GM21447 (cell line): ENCODE results near the gene NID1.

Experiments used
- ATAC-seq: cut with Tn5 transposase; IDR thresholded peaks from one replicate; pipeline ENCODE4 v1.9.1; 2021; ENCODE audit not compliant: unreplicated experiment

Gene NID1, protein sequence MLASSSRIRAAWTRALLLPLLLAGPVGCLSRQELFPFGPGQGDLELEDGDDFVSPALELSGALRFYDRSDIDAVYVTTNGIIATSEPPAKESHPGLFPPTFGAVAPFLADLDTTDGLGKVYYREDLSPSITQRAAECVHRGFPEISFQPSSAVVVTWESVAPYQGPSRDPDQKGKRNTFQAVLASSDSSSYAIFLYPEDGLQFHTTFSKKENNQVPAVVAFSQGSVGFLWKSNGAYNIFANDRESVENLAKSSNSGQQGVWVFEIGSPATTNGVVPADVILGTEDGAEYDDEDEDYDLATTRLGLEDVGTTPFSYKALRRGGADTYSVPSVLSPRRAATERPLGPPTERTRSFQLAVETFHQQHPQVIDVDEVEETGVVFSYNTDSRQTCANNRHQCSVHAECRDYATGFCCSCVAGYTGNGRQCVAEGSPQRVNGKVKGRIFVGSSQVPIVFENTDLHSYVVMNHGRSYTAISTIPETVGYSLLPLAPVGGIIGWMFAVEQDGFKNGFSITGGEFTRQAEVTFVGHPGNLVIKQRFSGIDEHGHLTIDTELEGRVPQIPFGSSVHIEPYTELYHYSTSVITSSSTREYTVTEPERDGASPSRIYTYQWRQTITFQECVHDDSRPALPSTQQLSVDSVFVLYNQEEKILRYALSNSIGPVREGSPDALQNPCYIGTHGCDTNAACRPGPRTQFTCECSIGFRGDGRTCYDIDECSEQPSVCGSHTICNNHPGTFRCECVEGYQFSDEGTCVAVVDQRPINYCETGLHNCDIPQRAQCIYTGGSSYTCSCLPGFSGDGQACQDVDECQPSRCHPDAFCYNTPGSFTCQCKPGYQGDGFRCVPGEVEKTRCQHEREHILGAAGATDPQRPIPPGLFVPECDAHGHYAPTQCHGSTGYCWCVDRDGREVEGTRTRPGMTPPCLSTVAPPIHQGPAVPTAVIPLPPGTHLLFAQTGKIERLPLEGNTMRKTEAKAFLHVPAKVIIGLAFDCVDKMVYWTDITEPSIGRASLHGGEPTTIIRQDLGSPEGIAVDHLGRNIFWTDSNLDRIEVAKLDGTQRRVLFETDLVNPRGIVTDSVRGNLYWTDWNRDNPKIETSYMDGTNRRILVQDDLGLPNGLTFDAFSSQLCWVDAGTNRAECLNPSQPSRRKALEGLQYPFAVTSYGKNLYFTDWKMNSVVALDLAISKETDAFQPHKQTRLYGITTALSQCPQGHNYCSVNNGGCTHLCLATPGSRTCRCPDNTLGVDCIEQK

DNA sequence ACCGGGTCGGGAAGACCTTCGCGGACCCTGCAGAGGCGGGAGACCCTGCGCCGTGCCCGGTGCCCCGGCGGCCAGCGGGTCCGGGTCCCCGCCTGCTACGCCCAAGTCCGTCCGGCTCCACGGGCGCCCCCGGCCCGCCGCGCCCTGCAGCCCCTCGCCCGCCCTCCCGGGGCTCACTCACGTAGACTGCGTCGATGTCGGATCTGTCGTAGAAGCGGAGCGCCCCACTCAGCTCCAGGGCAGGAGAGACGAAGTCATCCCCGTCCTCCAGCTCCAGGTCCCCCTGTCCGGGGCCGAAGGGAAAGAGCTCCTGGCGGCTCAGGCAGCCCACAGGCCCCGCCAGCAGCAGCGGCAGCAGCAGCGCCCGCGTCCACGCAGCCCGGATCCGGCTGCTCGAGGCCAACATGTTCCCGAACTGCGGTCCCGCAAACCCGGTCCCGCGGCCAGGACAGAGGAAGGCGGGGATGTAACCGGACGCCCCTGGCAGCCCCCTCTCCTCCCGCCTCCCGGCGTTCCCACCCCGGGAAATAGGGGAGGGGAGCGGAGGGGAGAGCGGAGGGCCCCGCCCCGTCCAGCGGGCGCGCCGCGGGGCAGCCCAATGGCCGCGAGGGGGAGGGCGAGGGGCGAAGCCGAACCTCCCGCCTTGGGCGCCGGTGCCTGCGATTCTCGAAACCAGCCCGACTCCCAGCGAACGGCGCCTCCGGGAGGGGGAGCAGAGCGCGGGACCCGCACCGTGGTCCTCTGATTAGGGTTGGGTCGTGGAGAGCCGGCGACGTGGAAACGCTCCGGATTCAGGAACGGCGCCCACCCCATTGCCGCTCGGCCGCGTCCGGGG, at the start of gene NID1:
Gene NID1, minus strand, starts transcription at position 417 of the 835 bp plus-strand sequence. Its CDS starts 11 bp downstream, at position 406.
- no peak for ATAC-seq

DNA sequence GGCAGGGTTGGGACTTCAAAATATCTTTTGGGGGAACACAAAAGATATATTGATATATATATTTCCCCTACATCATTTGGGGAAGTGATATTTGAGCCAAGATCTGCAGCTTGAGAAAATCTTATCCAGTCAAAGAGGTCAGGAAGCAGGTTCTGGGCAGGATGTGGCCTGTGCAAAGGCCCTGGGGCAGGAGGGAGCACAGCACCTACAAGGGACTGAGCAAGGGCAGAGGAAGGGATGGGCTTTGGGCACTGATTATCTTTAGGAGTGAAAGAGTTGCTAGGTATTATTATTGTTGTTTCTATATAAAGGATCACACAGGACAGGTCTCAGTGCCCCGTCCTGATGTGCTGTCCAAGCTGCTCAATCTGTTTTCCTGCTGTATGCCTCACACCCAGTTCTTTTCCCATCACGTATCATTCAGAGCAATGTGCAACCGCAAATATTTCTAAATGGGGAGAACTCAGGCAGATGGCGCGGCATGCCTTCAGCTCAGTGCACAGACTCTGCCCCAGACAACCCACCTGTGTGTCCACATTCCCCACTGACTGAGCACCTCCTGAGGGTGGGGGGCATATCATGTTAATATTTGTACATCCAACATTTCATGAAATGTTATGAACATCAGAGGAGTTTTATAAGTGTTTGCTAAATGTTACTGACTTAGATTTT, 49.3 kb upstream of the NID1 start:
- no peak for ATAC-seq

DNA sequence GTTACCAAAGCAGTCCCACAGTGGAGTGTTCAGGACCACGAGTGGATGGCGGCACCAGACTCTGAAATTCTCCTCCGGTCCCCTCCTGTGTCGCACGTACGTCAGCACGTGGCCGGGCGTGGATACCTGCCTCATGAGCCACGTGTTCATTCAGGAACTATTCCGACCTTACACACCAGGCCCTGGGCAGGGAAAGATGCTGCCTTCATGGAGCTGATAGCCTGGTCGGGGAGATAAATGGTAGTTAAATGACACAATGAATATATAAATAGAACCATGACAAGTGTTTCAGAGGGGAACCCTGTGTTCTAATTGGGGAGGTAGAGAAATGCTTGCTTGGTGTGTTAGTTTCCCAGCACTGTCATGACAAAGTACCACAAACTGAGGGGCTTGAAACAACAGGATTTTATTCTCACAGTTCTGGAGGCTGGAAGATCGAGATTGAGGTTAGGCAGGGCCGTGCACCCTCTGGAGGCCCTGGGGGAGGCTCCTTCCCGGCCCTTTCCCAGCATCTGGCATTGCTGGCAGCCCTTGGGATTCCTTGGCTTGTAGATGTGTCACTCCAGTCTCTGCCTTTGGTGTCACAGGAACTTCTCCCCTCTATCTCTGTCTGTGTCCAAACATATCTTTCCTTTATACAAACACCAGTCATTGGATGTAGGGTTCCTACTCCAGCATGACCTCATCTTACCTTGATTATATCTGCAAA, 48.6 kb upstream of the NID1 start:
- no peak for ATAC-seq

DNA sequence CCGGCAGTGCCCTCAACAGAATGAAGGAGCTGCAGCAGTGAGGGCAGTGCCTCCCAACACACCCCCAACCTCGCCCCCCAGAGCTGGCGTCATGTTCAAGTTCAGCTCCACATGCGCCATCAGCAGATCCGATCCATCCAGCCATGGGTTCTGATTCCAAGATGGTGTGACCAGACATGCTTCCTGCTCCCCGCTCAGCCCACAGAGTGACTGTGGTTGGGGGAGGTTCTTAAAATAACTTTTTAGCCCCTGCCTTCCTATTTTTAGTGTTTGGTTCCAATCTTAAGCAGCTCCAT, 47.4 kb upstream of the NID1 start:
- no peak for ATAC-seq

DNA sequence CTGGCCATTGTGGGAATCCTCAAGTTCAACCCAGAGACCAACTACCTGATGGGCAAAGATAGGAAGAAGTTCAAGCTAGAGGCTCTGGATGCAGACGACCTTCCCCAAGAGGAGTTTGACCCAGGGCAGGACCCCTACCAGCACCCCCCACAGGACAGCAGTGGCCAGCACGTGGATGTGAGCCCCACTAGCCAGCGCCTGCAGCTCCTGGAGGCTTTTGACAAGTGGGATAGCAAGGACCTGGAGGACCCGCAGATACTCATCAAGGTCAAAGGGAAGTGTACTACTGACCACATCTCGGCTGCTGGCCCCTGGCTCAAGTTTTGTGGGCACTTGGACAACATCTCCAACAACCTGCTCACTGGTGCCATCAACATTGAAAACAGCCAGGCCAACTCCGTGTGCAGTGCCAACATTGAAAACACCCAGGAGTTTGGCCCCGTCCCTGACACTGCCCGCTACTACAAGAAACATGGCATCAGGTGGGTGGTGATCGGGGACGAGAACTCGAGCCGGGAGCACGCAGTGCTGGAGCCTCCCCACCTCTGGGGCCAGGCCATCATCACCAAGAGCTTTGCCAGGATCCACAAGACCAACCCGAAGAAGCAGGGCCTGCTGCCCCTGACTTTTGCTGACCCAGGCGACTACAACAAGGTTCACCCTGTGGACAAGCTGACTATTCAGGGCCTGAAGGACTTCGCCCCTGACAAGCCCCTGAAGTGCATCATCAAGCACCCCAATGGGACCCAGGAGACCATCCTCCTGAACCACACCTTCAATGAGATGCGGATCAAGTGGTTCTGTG, 46.8 kb upstream of the NID1 start:
- no peak for ATAC-seq

DNA sequence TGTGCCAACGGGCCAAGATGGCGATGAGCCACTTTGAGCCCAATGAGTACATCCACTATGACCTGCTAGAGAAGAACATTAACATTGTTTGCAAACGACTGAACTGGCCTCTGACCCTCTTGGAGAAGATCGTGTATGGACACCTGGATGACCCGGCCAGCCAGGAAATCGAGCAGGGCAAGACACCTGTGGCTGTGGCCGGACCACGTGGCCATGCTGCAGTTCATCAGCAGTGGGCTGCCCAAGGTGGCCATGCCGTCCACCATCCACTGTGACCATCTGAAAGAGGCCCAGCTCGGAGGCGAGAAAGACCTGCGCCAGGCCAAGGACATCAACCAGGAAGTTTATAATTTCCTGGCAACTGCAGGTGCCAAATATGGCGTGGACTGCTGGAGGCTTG, 45.2 kb upstream of the NID1 start:
- no peak for ATAC-seq

DNA sequence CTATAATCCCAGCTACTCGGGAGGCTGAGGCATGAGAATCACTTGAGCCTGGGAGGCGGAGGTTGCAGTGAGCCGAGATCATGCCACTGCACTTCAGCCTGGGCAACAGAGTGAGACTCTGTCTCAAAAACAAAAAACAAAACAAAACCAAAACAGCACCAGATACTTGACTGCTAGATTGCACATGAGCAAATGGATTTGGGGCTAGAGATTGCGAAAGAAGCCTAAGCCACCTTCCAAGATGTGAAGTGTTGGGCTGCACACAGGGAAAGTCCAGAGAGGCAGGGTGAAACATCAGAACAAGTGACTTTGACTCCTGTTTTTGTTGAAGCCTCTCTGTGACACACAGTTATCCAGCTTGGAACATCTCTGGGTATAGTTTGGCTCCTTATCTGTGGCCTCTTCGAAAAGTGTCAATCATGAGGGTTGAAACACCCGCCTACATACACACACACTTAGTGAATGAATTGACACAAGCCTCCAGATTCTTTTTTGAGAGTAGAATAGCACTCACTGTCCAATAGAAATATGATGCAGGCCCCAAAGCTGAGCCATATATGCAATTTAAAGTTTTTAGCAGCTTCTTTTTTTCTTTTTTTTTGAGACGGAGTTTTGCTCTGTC, 43.2 kb upstream of the NID1 start:
- ATAC-seq: no peak

DNA sequence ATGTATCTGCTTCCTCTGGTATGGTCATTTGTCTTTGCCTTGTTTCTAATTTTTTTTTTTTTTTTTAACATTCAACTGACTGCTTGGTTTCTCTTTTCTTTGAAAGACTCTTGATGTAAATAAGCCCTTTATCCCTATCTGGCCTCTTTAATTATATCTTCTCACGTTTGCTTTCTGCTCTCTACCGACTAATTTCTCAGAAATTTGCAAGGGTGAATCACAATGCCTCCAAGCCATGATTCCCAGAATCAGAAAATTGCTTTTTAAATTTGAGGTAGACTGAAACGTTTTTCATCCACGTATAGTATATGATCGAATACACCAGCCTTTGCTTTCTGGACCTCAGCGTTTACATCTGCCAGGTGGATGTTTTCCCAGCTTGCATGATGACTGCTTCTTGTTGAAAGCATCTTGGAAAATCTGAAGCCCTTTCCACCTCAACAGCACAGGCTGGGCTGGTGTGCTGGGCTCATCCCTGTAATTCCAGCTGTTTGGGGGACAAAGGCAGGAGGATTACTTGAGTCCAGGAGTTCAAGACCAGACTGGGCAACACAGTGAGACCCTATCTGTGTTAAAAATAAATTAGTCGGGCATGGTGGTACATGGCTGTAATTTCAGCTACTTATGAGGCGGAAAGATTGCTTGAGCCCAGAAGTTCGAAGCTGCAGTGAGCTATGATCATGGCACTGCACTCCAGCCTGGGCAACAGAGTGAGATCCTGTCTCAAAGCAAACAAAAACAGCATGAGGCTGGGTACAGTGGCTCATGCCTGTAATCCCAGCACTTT, 42.4 kb upstream of the NID1 start:
- no peak for ATAC-seq

DNA sequence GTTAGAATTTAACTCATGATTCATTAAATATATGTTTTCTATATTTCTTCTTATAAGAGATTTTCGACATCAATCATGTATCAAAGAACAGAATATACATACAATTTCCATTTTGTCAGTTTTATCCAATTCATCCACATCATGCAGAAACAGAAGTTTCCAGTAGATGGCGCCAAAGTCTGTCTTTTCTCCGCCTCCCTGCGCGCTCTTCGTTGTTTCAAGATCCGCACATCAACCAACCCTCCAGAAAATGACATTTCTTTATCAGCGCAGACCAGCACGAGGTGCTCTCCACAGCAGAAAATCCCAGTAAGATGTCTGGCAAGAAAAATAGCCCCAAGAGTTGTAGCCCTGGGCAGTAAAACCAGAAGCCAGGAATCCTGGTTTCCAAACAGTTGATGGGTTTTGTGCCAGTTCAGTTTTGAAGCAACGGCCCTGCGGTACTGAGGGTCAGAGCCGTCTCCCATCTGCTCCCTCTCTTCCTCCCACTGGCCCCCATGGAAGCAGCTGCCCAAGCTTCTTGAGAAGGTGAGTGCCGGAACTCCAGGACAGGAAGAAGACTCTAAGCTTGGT, 38.8 kb upstream of the NID1 start:
- ATAC-seq: no peak

DNA sequence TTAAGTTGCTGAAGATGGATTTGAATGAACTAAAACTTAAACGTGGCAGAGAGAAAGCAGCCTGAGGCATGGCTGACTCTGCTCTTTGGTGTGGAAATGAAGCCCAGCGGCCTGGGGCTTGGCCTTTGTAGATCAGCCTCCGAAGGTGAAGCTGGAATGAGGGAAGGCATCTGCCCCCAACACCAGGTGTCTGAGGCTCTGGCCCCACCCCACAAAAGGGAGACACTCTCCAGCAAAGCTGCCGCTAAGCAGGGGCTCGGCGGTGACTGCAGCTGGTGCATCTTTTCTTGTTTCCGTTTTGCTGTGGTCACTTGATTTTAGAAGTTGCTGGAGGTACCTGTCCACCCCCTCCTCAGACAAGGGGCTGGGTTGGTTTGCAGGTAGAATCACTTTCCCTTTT, 38.2 kb upstream of the NID1 start:
- no peak for ATAC-seq

DNA sequence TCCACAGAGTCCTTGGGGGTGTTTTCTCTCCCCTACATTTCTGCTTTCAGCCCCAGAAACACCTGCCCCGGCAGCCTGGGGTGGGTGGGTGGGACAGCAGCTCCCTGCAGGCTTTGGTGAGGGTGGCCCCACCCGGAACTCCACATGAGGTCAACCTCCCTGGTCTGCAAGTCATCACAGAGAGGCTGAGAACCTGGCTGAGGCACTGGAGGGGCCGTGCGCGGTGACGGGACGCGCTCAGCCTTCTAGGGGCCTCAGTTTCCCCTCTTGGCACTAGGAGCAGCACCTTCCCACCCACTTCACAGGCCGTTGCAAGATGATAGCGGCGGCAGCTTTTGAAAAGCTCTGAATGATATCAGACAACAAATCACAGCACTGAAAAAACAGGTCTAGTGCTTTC, 37.7 kb upstream of the NID1 start:
- ATAC-seq: no peak

DNA sequence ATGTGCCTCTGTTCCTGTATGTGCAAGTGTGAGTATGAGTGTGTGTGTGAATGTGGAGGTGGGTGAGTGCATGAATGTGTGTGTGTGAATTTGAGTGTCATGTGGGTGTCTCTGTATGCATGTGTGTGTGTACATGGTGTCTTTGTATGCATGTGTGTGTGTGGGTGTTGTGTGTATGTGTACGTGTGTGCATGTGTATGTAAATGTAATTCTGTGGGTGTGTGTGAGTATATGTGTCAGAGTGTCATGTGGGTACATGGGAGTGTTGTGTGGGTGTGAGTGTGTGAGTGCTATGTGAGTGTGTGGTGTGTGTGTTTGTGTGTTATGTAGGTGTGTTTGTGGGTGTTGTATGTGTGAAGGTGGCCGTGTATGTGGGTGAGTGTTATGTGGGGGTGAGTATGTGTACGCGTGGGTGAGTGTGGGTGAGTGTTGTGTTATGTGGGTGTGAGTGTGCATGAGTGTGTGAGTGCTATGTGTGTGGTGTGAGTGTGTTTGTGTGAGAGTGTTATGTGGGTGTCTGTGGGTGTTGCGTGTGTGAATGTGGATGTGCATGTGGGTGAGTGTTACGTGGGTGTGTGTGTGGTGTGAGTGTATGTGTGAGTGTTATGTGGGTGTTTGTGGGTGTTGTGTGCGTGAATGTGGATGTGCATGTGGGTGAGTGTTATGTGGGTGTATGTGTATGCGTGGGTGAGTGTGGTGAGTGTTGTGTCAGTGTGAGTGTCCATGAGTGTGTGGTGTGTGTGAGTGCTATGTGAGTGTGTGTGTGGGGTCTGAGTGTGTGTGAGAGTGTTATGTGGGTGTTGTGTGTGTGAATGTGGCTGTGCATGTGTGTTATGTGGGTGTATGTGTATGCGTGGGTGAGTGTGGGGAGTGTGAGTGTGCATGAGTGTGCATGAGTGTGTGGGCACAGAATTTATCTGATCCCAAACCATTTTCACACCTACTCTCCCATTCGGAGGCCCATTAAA, 36.6 kb upstream of the NID1 start:
- no peak for ATAC-seq

DNA sequence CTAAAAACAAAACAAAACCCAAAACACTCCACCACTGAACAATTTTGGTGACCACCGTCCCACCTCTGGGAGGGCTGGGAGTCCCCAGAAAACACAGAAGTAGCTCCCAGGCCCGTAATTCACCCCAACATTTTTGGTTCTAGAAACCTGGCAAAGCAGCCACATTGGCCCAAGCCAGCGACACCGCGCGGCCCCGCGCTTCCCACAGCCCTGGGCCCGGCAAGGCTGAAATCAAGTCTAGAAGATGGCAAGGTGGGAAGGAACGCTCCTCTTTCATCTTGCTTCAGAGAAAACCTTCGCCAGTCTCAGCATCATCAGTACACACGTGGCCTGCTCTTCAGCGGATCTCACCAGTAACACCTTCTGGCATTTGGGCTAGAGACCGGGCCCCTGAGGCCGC, 35.9 kb upstream of the NID1 start:
- ATAC-seq: no peak

DNA sequence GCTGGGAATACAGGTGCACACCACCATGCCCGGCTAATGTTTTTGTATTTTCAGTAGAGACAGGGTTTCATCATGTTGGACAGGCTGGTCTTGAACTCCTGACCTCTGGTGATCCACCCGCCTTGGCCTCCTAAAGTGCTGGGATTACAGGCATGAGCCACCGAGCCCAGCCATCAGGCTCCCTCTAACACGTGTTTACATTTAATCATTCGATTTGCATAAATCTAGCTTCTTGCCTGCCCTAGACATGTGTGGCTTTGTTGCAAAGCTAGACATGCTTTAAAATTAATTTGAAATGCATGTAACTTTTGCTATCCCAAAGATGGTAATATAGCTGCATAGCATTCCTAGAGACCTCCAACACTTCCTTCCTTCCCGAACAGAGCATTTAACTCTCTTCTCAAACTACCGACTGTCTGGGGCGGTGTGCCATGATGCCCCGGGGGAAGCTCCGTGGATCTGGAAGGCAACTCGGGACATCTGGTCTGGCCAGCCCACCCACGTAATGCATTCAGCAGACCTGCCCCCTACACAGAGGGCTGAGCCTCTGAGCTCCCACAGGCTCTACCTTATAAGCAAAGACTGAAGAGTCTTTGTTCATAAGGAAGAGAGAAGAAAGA, 34.6 kb upstream of the NID1 start:
- ATAC-seq: no peak

DNA sequence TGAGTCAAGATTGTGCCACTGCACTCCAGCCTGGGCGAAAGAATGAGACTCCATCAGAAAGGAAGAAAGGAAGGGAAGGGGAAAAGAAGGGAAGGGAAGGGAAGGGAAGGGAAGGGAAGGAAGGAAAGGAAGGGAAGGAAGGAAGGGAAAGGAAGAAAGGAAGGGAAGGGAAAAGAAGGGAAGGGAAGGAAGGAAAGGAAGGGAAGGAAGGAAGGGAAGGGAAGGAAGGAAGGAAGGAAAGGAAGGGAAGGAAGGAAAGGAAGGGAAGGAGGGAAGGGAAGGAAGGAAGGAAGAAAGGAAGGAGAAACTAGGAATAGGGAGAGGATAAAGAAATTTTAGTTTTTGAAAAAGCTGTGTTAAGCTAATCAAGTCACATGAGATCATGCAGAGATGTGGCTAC, 33.4 kb upstream of the NID1 start:
- ATAC-seq: no peak
